ENCODE data around the gene APOA5. TPM values are rescaled to one million over a fixed set of nuclear protein-coding genes. Genes with fewer than 3 reads are reported as not detected.

APOA5 gene
- total RNA-seq, 4 donors from 2014 or later = not detected

GRCh38 chr11:116775975-116776374, 15.7 kb downstream of the APOA5 start:
- TF ChIP-seq CTCF (IDR thresholded peaks at IDR 0.05; ENCODE audit: low read depth) = no peak

GRCh38 chr11:116774661-116775060, 17.0 kb downstream of the APOA5 start:
- no peak for TF ChIP-seq CTCF (IDR thresholded peaks at IDR 0.05; ENCODE audit: low read depth)

- TF ChIP-seq CTCF (IDR thresholded peaks at IDR 0.05; ENCODE audit: low read depth) = no peak
These were observed 18.2 kb downstream of the APOA5 start for GRCh38 chr11:116773203-116774097.

GRCh38 chr11:116772443-116773202, 19.1 kb downstream of the APOA5 start, which contains the start of gene BUD13:
TSS of gene BUD13 (minus strand) at chr11:116772987. CDS start at chr11:116772964, 23 bp downstream.
- TF ChIP-seq CTCF (IDR thresholded peaks at IDR 0.05; ENCODE audit: low read depth) = no peak

- no peak for TF ChIP-seq CTCF (IDR thresholded peaks at IDR 0.05; ENCODE audit: low read depth)
These were observed 19.7 kb downstream of the APOA5 start for GRCh38 chr11:116771935-116772334.

- TF ChIP-seq CTCF (IDR thresholded peaks at IDR 0.05; ENCODE audit: low read depth) = no peak
These were observed 29.5 kb downstream of the APOA5 start for GRCh38 chr11:116762132-116762531.
